ENCODE data around the gene RTTN.

DNA sequence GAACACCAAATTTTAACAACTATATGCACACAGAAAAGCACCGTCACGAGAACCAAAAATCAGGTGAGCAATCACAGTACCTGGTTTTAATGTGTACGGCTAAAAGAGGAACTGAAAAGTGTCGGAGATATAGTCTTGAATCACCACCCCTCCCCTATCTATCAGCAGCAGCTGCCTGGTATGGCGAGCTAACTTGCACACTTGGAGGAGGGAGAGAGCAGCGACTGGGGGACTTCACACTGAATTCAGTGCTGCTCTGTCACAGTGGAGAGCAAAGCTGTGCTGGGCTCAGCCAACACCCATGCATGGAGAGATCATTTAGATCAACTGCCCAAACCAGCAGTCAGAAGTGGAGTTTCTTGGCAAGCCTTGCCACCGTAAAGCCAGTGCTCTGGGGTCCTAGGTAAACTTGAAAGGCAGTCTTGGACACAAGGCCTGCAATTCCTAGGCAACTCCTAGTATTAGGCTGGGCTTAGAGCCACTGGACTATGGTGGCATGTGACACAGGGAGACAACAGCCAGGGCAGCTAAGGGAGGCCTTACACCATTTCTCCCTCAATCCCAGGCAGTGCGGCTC is 168.6 kb downstream of the RTTN start:
- no peak for TF ChIP-seq POLR2A (IDR thresholded peaks at IDR 0.05)
- TF ChIP-seq, protein P1, sequence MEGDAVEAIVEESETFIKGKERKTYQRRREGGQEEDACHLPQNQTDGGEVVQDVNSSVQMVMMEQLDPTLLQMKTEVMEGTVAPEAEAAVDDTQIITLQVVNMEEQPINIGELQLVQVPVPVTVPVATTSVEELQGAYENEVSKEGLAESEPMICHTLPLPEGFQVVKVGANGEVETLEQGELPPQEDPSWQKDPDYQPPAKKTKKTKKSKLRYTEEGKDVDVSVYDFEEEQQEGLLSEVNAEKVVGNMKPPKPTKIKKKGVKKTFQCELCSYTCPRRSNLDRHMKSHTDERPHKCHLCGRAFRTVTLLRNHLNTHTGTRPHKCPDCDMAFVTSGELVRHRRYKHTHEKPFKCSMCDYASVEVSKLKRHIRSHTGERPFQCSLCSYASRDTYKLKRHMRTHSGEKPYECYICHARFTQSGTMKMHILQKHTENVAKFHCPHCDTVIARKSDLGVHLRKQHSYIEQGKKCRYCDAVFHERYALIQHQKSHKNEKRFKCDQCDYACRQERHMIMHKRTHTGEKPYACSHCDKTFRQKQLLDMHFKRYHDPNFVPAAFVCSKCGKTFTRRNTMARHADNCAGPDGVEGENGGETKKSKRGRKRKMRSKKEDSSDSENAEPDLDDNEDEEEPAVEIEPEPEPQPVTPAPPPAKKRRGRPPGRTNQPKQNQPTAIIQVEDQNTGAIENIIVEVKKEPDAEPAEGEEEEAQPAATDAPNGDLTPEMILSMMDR (IDR thresholded peaks at IDR 0.05): no peak

All from uterus (tissue), 2 donors.